Choroid plexus epithelial cell (primary cell): ENCODE measurements around the gene PTPRF.

Experiments
- DNase-seq: peaks from one replicate; pipeline ENCODE4 v3.0.0-alpha.2; 2010; ENCODE audit warnings: low read depth
- H3K4me3 ChIP-seq: 2 replicates; pipeline ENCODE4 v1.5.1; 2011; ENCODE audit warnings: low read depth, mild to moderate bottlenecking, control low read depth, low read length, moderate library complexity
- CTCF ChIP-seq: conservative IDR thresholded peaks from 2 replicates; pipeline ENCODE4 v1.5.1; 2011; ENCODE audit warnings: low read depth, mild to moderate bottlenecking, control low read depth, inconsistent platforms, low read length, moderate library complexity

Gene PTPRF

GRCh38 chr1:43536864-43537358 lies 6.2 kb downstream of the PTPRF start:
- no peak for DNase-seq
- TF ChIP-seq CTCF = no peak
- H3K4me3 ChIP-seq = no peak overlapping the region

GRCh38 chr1:43537423-43538142 lies 6.9 kb downstream of the PTPRF start:
- TF ChIP-seq CTCF = no peak
- H3K4me3 ChIP-seq = no peak overlapping the region
- no peak for DNase-seq

- no peak for DNase-seq
- H3K4me3 ChIP-seq = no peak overlapping the region
- no peak for TF ChIP-seq CTCF
Measured at GRCh38 chr1:43538143-43538487, 7.4 kb downstream of the PTPRF start.

- no peak for DNase-seq
- TF ChIP-seq CTCF = no peak
- no peak overlapping the region for H3K4me3 ChIP-seq
Measured at GRCh38 chr1:43538969-43539368, 8.3 kb downstream of the PTPRF start.

- no peak overlapping the region for H3K4me3 ChIP-seq
- no peak for TF ChIP-seq CTCF
Measured at GRCh38 chr1:43539726-43540434, 9.2 kb downstream of the PTPRF start.

GRCh38 chr1:43540653-43541071 lies 10.0 kb downstream of the PTPRF start:
- no peak for DNase-seq
- no peak for TF ChIP-seq CTCF

More at GRCh38 chr1:43539726-43540434, 9.2 kb downstream of the PTPRF start:
- DNase-seq = no peak

More at GRCh38 chr1:43540653-43541071, 10.0 kb downstream of the PTPRF start:
- H3K4me3 ChIP-seq = no peak overlapping the region
